ENCODE results near the gene SZT2.
"Not testable (repeated sequence)": the region's sequence is repeated elsewhere in the genome, so short reads cannot be mapped to it uniquely, and the experiment has no call there.

SZT2 gene

DNA sequence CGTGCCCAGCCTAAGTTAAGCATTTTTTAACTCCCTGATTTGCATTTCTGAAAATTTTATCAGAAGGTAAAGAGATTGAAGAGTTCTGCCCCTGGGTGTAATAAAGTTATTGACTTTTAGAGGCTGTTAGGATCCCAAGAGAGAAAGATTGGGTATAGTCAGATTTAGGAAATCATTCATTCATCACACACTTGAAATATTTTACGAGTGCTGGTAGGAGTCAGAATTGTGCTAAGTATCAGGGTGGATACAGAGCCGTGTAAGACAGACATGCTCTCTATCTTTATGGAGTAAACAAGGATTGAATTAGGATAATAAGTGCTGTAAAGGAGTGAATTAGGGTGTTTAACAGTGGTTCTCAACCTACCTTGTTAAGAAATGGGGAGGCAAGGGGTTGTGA is 3.0 kb downstream of the SZT2 start:
- DNase-seq, result no peak

DNA sequence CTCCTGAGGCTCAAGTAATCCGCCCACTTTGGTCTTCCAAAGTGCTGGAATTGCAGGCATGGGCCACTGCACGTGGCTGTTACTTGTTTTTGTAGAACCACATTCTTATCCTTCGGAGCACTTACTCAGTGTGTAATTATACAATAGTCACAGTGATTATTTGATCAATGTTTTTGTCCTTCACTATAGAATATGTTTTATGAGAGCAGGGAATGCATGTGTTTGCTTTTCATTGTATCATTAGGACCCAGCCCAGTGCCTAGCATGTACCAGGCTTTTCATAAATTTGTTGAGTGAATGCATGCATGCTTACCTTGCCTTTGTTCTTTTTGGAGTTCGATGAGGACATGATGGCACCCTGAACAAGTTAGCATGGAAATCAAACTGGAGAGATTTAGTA is 5.8 kb downstream of the SZT2 start:
- DNase-seq, result no peak

DNA sequence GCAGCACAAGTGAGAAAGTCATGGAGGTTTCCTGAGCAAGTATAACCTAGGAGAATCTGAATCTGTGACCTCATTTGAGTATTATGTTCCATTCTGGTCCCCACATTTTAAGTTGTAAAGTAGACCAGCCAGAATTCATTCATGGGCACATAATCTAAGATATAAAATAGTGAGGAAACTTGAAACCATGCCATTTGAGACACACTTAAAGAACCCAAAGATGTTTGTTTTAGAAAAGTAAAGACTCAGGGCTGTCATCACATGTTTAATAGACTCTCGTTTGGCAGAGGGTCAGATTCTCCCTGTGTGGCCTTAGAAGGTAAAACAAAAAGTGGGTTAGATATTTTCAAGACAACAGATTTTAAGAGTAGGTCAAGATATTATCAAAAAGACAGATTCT is 6.4 kb downstream of the SZT2 start:
- no peak for DNase-seq

DNA sequence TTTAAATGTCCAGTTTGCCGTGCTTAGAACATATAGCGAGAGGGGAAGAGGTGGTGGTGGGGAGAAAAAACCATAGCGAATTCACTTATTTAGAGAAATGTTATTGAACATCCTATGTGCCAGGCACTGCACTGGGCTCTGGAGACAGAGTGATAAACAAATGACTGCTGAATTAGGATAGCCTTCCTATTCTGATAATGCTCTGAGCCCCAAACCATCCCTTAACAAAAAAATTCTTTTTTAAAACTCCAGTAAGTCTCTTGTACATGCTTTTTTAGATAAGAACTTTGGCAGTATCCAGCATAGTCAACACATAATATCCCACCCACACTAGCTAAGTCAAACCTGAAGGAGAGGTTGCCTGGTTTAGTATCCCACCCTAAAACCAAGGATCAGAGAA is 8.5 kb downstream of the SZT2 start:
- DNase-seq, result no peak

DNA sequence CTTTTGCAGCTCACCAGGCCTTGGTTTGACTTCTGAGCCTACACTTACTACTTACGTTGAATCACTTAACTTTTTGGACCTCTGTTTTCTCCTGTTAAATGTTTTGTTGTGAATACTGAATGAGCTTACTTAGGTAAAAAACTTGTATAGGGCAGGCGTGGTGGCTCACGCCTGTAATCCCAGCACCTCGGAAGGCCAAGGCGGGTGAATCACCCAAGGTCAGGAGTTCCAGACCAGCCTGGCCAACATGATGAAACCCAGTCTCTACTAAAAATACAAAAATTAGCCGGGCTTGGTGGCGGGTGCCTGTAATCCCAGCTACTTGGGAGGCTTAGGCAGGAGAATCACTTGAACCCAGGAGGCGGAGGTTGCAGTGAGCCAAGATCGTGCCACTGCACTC is 10.7 kb downstream of the SZT2 start:
- not testable (repeated sequence) for DNase-seq

DNA sequence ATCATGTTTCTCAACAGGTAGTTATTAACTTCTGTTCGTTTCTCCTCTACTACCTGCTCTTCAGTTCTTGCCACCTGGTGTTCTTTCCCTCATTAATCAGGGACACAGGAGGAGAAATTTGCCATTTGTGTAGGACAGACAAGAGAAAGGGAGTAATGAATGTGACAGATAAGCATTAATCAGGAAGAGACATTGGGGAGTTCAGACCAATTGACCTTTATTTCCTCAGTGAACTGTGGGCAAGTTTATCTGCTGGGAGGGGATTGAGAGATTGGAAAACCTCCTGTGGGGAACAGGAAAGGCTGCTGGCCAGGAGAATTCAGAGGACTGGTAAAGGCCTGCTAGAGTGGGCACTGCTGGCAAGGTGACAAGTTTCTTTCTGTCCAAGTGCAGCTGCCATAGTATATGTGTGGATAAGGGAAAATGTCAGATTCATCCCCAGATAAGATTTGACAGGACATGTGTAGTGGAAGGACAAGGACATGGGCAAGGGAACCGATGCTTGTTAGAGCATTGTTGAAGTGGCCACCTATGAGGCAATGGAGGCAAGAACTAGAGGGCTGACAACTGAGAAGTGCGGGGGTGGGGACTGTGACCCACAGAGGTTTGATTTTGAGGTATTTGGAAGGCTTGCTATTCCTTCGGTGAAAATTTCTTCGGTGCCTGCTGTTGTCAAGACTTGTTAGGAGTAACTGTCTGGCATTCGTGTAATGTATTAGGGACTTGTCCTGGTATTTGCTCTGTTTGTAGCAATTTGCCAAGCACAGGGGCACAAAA is 12.6 kb downstream of the SZT2 start:
- no peak for DNase-seq

DNA sequence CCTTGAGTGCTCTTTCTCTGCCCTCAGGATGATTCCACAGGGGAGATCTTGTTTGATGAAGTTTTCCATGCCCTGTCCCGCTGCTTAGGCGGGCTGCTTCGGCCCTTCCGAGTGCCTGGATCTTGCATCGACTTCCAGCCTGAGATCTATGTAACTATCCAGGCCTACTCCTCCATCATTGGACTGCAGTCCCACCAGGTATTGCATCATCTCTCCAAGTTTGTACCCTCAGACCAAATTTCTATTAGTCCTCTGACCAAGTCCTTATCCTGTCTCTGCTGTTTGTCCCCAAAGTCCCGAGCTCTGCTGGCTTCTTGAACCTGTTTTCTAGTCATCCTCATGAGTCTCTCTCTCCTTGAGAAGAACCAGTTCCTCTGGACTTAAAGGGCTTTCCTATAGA is 14.7 kb downstream of the SZT2 start:
- no peak for DNase-seq

DNA sequence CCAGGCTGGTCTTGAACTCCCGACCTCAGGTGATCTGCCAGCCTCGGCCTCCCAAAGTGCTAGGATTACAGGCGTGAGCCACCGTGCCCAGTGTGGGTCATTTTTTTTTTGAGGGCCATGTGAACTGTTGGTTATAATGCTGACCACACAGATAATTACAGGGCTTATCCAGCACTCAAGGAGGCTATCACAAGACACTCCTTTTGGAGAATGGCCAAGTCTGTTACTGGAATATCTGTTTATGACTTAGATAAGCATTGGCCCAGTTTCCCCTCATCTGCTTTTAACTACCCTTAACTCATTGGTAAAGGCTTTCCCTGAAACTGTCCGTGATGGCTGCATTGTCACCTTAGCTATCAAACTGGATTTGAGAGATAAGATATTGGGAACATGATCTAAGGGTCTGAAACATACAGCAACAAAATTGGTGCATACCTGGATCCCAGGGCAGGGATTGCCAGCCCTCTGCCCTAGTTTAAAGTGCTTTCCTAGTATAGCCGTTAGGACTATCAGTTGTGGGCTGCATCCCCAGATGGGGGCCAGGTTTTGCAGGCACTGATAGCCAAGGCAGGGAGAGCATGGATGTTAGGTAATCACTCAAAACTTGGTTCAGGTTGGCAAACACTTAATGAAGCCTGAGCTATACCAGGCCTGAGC is 15.6 kb downstream of the SZT2 start:
- DNase-seq, result no peak

DNA sequence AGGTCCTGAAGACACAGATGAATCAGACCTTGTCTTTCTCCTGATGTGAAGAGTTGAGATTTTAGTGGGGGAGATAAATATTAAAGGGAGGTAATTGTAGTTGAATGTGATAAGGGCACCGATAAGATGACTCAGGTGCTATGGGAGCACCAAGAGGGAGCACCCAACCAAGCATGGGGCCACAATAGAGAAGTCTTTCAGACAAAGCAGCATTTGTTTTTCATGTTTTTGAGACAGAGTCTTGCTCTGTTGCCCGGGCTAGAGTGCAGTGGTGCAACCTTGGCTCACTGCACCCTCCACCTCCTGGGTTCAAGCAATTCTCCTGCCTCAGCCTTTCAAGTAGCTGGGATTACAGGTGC is 16.2 kb downstream of the SZT2 start:
- DNase-seq, result no peak

DNA sequence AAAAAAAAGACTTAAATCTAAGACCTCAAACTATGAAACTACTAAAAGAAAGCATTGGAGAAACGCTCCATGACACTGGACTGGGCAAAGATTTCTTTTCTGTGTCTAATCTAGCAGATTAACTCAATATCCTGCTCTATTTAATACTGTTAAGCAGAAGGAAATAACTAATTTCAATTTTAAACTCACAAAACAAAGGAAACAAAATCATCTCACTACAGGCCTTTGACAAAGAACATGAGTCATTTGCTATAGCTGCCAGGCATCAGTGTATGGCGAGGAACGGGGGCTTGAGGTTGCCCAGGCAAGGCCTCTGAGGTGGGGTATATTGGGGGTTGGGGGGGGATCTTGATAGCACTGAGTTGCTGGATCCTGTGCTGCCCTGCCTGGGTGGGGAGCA is 20.9 kb downstream of the SZT2 start:
- no peak for DNase-seq

DNA sequence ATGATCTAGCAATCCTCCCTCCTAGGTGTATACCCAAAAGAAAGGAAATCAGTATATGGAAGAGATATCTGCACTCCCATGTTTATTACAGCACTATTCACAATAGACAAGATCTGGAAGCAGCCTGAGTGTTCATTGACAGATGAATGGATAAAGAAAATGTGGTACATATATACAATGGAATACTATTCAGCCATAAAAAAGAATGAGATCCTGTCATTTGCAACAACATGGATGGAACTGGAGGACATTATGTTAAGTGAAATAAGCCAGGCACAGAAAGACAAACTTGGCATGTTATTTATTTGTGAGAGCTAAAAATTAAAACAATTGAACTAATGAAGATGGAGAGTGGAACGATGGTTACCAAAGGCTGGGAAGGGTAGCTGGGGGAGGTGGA is 23.7 kb downstream of the SZT2 start:
- not testable (repeated sequence) for DNase-seq

DNA sequence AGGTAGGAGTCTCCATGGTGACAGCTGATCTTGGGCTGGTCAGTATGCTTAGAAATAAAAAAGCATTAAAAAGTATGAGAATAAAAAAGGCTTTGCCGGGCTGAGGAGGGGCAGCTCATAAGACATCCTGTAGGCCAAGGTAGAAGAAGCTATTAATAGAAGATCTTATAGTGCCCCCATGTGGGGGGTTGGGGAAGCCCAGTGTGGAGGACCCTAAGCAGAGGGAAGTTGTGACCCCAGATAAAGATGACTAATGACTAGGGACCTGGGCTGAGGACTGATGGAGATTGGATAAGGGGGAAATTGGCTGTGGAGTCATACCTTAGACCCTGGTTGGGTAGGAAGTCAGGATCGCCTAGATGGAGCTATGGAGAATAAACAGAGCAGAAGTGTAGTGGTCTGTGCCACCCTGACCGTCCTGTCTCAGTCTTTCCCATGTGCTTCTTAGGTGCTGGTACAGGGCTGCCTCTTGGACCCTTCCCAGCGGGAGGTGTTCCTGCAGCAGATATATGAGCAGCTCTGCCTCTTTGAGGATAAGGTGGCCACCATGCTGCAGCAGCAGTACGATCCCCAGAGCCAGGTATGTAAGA is 25.0 kb downstream of the SZT2 start:
- DNase-seq, result peak; percentile 58 to 70

DNA sequence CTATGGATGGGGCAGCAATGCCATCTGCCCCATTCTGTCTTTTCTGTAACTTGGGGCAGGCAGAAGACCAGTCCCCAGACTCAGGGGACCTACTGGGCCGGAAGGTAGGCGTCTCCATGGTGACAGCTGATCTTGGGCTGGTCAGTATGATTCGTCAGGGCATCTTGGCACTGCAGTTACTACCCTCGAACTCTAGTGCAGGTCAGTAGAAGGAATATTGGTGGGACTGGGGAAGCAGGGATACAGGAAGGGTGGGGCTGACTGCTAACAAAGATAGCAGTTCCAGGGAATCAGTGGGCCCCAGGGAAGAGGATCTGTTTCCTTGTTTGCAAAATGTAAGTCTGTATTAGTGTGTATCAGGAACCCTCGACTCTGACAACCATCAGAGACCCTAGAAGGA is 26.2 kb downstream of the SZT2 start:
- DNase-seq, result no peak

DNA sequence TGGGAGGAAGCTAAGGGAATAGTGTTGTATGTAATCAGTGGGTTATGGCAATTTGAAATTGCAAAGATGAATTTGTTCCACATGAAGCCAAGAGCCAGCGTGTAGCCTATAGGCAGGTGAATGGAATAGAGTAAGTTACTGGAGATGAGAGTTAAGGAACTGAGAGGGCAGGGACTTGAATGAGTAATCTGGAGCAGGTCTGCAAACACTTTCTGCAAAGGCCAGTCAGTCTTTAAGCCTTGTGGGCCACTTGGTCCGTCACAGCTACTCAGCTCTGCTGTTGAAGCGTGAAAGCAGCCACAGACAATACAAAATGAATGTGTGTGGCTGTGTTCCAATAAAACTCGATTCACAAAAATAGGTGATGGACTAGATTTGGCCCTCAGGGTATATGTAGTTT is 29.2 kb downstream of the SZT2 start:
- no peak for DNase-seq

DNA sequence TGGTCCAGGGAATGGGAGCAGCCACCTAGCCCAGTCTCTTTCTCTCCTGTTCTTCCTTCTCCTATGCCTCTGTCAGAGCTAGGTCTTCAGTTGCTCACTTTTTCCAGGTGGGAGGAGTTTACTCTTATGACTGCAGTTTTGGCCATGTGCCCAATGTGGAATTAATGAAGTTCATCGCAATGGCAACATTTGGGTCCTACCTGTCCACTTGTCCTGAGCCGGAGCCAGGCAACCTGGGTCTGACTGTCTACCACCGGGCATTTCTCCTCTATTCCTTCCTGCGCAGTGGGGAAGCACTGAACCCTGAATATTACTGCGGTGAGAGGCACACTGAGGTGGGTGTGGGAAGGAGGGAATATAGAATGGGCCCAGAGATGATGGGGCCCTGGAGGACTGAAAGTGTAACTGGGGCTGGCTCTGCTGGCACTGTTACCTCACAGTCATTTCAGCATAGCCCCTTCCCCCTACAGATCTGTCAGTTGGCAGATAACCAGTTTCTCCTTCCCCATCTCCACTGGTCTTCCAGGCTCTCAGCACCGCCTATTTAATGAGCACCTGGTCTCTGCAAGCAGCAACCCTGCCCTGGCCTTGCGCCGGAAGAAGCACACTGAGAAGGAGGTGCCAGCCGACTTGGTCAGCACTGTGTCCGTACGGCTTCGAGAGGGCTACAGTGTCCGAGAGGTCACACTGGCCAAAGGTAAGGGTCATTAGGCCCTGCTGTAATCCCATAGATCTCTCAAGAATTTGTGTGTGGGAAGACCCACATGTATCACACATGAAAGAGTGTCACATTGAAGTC is 30.1 kb downstream of the SZT2 start:
- DNase-seq, result no peak

DNA sequence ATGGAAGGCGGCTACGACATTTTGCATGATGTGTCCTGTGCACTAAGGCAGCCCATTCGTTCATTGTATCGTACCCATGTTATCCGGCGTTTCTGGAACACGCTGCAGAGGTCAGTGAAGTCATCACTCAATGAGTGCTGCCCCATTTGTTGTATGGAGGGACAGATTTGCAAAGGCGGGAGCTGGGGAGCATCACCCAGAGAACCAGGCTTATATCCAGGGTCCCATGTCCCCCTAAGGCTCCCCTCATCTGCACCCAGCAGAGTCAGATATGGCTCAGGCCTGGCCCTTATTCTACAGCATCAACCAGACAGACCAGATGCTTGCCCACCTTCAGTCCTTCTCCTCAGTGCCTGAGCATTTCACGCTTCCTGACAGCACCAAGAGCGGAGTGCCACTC is 31.2 kb downstream of the SZT2 start:
- DNase-seq, result no peak

DNA sequence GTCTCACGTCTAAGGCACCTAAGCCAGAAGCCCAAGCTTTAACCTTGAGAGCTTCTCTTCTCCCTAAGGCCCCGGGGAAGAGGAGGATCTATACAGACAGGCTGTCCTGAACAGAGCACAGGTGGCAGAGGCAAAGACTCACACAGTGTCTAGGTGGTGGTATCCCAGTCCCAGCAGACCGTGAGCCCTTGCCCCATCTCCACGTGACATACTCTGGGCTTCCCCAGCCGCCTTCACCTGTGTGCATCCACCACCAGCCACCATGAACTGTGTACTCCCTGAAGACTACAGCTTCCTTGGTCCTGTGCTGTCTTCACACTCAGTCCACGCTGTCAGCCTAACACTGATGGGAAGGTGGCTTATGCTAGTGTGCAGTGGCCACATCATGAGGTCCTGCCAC is 31.7 kb downstream of the SZT2 start:
- DNase-seq, result no peak

DNA sequence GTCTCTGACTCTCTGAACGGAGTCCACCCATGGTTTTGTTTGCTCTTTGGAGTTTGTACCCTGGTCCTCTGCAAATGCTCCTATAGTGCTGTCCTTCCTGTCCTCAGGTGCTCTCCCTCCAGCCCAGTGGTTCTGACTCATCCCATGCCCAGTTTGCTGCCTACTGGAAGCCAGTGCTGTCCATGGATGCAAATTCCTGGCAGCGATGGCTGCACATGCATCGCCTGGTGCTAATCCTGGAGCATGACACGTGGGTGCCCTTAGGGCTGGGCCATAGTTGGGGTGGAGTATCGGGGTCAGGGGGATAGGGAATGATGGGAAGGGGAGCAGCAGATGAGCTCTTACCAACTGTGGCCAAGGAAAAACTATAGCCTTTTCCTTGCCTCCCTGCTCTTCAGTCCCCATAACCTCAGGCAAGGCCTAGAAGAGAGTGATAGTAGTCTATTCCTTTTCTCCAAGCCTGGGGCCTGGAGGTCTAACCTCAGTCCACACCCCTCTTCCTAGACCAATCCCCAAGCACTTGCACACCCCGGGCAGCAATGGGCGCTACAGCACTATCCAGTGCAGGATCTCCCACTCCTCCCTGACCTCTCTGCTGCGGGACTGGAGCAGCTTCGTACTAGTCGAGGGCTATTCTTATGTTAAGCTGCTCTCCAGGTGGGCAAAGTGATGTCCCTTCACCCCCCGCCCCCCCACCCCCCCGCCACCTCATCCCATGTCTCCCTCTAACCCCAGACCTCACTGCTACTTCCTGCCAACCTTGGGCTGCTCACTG is 32.5 kb downstream of the SZT2 start:
- no peak for DNase-seq

DNA sequence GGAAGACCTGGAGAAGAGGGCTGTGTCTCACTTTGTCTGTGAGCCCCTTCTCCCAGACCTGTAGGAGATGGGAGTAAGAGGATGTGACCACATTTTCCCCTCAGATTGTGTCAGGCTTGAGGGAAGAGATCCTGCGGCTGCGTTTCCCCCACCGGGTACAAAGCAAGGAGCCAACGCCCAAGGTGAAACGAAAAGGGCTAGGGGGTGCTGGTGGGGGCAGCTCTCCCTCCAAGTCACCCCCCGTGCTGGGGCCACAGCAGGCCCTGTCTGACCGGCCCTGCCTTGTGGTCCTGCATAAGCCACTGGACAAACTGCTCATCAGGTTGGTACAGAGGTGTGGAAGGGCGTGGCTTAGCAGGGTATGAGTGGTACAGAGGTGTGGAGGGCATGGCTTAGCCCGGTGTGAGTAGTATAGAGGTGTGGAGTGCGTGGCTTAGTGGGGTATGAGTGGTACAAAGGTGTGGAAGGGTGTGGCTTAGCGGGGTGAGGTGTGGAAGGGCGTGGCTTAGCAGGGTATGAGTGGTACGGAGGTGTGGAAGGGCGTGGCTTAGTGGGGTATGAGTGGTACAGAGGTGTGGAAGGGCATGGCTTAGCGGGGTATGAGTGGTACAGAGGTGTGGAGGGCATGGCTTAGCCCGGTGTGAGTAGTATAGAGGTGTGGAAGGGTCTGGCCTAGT is 33.4 kb downstream of the SZT2 start:
- DNase-seq, result no peak

DNA sequence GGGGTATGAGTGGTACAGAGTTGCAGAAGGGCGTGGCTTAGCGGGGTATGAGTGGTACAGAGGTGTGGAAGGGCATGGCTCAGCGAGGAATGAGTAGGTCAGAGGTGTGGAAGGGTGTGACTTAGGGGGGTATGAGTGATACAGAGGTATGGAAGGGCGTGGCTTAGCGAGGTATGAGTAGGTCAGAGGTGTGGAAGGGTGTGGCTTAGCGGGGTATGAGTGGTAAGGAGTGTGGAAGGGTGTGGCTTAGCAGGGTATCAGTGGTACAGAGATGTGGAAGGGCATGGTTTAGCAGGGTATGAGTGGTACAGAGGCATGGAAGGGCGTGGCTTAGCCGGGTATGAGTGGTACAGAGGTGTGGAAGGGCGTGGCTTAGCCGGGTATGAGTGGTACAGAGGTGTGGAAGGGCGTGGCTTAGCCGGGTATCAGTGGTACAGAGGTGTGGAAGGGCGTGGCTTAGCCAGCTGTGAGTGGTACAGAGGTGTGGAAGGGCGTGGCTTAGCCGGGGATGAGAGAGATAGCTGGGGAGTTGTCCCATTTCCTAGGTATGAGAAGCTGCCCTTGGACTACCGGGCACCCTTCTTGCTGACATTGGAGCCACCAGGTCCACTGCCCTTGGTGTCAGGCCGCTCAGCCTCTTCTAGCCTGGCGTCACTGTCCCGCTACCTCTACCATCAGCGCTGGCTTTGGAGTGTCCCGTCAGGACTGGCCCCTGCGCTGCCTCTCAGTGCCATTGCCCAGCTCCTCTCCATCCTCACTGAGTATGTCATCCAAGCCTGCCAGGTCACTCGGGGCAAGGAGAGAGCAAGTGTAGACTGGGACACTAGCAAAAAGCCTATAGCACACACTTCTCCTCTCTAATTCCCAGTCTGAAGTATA is 34.2 kb downstream of the SZT2 start:
- DNase-seq, result no peak

DNA sequence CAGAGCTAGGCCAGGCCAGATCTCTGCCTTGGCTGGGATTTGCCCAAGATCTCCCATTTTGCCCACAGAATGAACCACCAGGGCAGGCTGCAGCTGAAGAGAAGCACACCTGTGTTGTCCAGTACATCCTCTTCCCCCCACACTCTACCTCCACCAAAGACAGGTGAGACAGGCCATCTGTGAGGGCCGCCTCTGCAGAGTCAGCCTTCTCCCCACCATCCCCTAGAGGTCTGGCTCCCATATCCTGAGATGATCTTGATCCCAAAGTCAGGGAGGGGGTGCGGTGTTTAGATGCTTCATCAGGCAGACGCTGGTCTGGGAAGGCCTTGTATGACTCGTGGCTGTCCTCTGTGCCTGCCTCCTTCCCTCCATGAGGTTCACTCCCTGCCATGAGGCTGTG is 35.3 kb downstream of the SZT2 start:
- no peak for DNase-seq
